ENCODE data around the gene OVOL1.
A peak's percentile ranks its signal among the peaks of the same experiment; 100 is the strongest.
"Not testable (repeated sequence)": the region's sequence is repeated elsewhere in the genome, so short reads cannot be mapped to it uniquely, and the experiment has no call there.

Gene OVOL1

DNA sequence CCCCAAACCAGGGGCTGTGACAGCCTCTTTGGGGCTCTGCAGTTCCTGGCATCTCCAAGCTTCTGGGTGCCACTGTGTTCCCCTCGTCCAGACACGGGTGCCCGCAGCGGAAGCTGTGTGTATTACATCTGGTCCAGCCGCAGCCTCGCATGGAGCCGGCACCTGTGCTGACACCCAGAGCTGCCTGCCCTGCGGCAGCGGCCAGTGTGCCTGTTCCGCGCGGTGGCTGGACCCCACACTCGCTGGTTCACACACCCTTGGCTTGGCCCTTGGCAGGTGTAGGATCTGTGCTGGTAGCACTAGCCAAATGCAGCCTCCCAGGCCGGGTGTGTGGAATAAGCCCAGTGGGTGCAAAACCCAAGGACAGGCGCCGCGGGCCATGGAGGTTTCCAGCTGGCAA lies 41.8 kb upstream of the OVOL1 start:
- H3K27ac ChIP-seq: no peak overlapping the region
- TF ChIP-seq, protein P1, sequence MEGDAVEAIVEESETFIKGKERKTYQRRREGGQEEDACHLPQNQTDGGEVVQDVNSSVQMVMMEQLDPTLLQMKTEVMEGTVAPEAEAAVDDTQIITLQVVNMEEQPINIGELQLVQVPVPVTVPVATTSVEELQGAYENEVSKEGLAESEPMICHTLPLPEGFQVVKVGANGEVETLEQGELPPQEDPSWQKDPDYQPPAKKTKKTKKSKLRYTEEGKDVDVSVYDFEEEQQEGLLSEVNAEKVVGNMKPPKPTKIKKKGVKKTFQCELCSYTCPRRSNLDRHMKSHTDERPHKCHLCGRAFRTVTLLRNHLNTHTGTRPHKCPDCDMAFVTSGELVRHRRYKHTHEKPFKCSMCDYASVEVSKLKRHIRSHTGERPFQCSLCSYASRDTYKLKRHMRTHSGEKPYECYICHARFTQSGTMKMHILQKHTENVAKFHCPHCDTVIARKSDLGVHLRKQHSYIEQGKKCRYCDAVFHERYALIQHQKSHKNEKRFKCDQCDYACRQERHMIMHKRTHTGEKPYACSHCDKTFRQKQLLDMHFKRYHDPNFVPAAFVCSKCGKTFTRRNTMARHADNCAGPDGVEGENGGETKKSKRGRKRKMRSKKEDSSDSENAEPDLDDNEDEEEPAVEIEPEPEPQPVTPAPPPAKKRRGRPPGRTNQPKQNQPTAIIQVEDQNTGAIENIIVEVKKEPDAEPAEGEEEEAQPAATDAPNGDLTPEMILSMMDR (conservative IDR thresholded peaks at IDR 0.05): no peak

DNA sequence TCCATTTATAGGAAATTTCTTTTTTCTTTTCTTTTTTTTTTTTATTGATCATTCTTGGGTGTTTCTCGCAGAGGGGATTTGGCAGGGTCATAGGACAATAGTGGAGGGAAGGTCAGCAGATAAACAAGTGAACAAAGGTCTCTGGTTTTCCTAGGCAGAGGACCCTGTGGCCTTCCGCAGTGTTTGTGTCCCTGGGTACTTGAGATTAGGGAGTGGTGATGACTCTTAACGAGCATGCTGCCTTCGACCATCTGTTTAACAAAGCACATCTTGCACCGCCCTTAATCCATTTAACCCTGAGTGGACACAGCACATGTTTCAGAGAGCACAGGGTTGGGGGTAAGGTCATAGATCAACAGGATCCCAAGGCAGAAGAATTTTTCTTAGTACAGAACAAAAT lies 24.7 kb upstream of the OVOL1 start:
- not testable (repeated sequence) for H3K27ac ChIP-seq

GRCh38 chr11:65762816-65763215 lies 24.0 kb upstream of the OVOL1 start:
- H3K27ac ChIP-seq: not testable (repeated sequence)

DNA sequence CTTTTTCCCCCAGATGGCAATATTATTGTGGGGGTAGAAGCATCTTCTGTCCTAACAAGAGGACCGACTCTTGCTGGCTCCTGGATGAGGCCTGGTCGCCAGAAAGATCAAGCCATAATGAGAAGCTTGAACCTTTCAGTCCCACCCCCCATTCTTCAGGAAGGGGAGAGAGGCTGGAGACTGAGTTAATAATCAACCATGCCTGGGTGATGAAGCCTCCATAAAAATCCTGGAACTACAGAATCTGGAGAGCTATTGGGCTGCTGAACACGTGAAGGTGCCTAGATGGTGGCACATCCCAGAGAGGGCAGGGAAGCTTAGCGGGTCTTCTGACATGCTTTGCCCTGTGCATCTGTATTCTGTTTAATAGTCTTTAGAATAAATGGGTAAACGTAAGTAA lies 22.4 kb upstream of the OVOL1 start:
- H3K27ac ChIP-seq: no peak overlapping the region
- TF ChIP-seq, protein P1 (conservative IDR thresholded peaks at IDR 0.05): no peak

DNA sequence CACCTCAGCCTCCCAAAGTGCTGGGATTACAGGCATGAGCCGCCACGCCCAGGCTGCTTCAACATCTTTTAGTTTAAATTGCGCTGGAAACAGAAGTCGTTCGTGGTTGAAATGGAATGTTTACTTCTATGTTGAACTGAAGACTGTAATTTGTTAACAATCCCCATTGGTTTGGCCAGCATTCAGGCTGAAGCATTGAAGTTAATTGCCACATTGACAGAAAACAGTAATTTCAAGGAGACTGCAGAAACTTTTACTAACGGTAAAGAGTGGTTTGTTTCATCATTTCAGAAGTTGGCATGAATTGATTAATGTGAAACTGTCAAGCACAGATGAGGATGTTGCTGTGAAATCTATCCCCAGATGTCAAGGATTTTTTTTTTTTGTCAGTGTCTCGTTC lies 20.3 kb upstream of the OVOL1 start:
- H3K27ac ChIP-seq: no peak overlapping the region
- TF ChIP-seq, protein P1 (conservative IDR thresholded peaks at IDR 0.05): no peak

- H3K27ac ChIP-seq: no peak overlapping the region
- TF ChIP-seq, protein P1 (conservative IDR thresholded peaks at IDR 0.05): no peak
Measured at GRCh38 chr11:65767406-65767805, 19.5 kb upstream of the OVOL1 start.

DNA sequence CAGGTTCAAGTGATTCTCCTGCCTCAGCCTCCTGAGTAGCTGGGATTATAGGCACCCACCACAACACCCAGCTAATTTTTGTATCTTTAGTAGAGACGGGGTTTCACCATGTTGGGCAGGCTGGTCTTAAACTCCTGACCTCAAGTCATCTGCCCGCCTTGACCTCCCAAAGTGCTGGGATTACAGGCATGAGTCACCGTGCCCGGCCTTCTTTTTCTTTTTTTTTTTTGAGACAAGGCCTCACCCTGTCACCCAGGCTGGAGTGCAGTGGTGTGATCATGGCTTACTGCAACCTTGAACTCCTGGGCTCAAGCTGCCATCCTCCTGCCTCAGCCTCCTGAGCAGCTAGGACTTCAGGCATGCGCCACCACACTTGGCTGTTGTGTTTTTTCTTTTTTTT lies 19.1 kb upstream of the OVOL1 start:
- not testable (repeated sequence) for H3K27ac ChIP-seq

DNA sequence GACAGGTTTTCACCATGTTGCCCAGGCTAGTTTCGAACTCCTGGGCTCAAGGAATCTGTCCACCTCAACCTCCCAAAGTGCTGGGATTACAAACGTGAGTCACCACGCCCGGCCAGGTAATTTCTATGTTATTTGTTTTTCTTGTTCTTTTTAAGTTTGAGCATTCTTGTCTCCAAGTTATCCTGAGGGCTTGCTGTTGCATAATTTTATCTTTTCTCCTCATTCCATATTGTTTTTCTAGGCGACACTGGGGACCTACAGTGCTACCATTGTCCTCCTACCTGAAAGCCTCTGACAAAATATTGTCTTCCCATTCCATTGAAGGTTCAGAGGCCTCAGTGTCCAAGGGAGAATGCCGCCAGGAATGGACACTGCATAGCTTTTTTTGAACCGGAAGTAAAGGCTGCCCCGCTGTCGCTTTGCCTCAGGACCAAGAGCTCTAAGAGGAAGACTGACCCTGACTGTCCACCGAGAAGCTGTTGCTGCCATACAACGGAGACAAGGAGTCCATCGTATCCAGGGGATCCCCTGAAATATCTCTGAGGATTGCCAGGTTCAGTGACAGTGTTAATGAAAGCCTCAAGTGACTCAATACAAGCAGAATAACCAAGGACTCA lies 15.8 kb upstream of the OVOL1 start:
- TF ChIP-seq, protein P1 (conservative IDR thresholded peaks at IDR 0.05): no peak
- H3K27ac ChIP-seq: peak overlapping the region; percentile 19

- peak overlapping the region; percentile 19 for H3K27ac ChIP-seq
- TF ChIP-seq, protein P1 (conservative IDR thresholded peaks at IDR 0.05): no peak
Measured at GRCh38 chr11:65771589-65772112, 15.2 kb upstream of the OVOL1 start.
